Natural killer cell (primary cell): Measurements from ENCODE around the gene STK31. TPM values are rescaled to one million over a fixed set of nuclear protein-coding genes. Genes with fewer than 3 reads are reported as not detected.

Experiments used
- ATAC-seq, 3 donors: fragments of 150-1000 bp in 2 of 3; fragments of 200-7000 bp in 1 of 3; cut with Tn5 transposase; 1 replicate in 1 of 3; 2 replicates in 2 of 3; pipeline ENCODE4 v1.10.0; 2021; ENCODE audit warnings: mild to moderate bottlenecking in 2 of 3, moderate library complexity in 2 of 3
- DNase-seq, 2 donors: peaks; one replicate each; pipeline versions ENCODE4 v3.0.0 to v3.0.0-alpha.2; 2013 to 2021; ENCODE audit warnings: mixed read lengths in 1 of 2
- H3K27ac ChIP-seq: one replicate; pipeline ENCODE4 v1.5.1; 2013; ENCODE audit warnings: mild to moderate bottlenecking, low read length
- H3K27me3 ChIP-seq: one replicate; pipeline ENCODE4 v1.6.1; 2013; ENCODE audit warnings: low read length; ENCODE audit not compliant: control insufficient read depth, insufficient read depth
- H3K36me3 ChIP-seq: one replicate; pipeline ENCODE4 v1.6.1; 2013; ENCODE audit warnings: low read length; ENCODE audit not compliant: control insufficient read depth, insufficient read depth
- H3K4me1 ChIP-seq: one replicate; pipeline ENCODE4 v1.6.1; 2013; ENCODE audit warnings: low read length; ENCODE audit not compliant: control insufficient read depth, insufficient read depth
- H3K4me3 ChIP-seq: one replicate; pipeline ENCODE4 v1.5.1; 2013; ENCODE audit warnings: low read length
- H3K9me3 ChIP-seq: one replicate; pipeline ENCODE4 v1.6.1; 2013; ENCODE audit warnings: low read length; ENCODE audit not compliant: control insufficient read depth, insufficient read depth
- H3K27ac Mint-ChIP-seq, 2 donors: one replicate each; pipeline ENCODE4 v1.8.0; 2022; ENCODE audit warnings: mild to moderate bottlenecking in 2 of 2, mixed read lengths in 2 of 2, moderate library complexity in 1 of 2
- H3K27me3 Mint-ChIP-seq, 2 donors: one replicate each; pipeline ENCODE4 v1.8.0; 2022; ENCODE audit warnings: low read depth in 2 of 2, mixed read lengths in 2 of 2
- H3K36me3 Mint-ChIP-seq: one replicate; pipeline ENCODE4 v1.8.0; 2022; ENCODE audit warnings: mixed read lengths
- H3K4me1 Mint-ChIP-seq, 2 donors: one replicate each; pipeline ENCODE4 v1.8.0; 2022; ENCODE audit warnings: mixed read lengths in 2 of 2
- H3K4me3 Mint-ChIP-seq: one replicate; pipeline ENCODE4 v1.8.0; 2022; ENCODE audit warnings: mild to moderate bottlenecking, moderate library complexity, mixed read lengths
- H3K9me3 Mint-ChIP-seq, 2 donors: one replicate each; pipeline ENCODE4 v1.8.0; 2022; ENCODE audit warnings: mixed read lengths in 2 of 2
- WGBS: methylation state at CpG from one replicate; pipeline ENCODE4 v1.1.7; 2013; ENCODE audit warnings: missing lambda C conversion rate; ENCODE audit not compliant: insufficient coverage; 5-methylcytosine and 5-hydroxymethylcytosine counted together
- intact Hi-C: fragments of 100-400 bp; cut with micrococcal nuclease; formaldehyde crosslinking; loops from one replicate; pipeline ENCODE4 v1.14.2; 2022
- total RNA-seq, 4 donors: library from RNA; stranded (reverse); fragments of 120-200 nt in 1 of 4; gene quantifications; one replicate each; pipeline versions ENCODE4 v1.2.3 to v1.2.4, GENCODE V29; 2013 to 2022
- TF ChIP-seq, protein P1 (sequence below): fragments of 200-600 bp; IDR thresholded peaks from one replicate; pipeline ENCODE4 v1.8.0; 2022; ENCODE audit warnings: antibody characterized with exemption

The STK31 gene
- total RNA-seq, 3 donors from 2014 or later (not counting 1 experiment from before 2014, with no cell fraction given): 0.39 to 1.3 (median 0.94) TPM

DNA sequence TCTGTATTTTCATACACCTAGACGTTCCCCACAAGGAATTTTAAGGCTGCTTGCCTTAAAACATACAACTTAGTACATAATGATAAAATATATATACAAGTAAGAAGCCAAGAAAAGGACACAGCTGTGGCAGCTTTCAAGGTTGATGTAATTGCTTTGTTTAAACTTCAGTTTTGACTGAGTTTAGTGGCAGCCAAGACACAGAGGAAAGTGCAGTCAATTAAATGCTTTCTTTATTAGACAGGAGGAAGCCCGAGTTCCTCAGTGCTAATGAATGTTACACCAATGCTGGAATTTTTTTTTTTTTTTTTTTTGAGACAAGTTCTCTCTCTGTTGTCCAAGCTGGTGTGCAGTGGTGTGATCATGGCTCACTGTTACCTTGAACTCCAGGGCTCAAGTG is 11.2 kb upstream of the STK31 start:
- Histone ChIP-seq H3K36me3 (peaks cover 7% of the 10 kb centered on the region), H3K27ac (no peak overlapping the region), H3K9me3 (no peaks in the 10 kb centered on the region), H3K27me3 (no peaks in the 10 kb centered on the region), H3K4me1 (no peaks in the 10 kb centered on the region), H3K4me3 (no peak overlapping the region)
- intact Hi-C loops: loop anchor here (5.0 to 10.0 kb wide), 3 partner anchors 127 to 968 kb away; no protein-coding TSS in a partner anchor
- H3K9me3 Mint-ChIP-seq: no peaks in the 10 kb centered on the region
- peaks cover 7 to 9% of the 10 kb centered on the region in 2 donors for H3K4me1 Mint-ChIP-seq
- DNase-seq: no peak
- ATAC-seq: no peak
- H3K27ac Mint-ChIP-seq: no peak overlapping the region
- no peak overlapping the region for H3K4me3 Mint-ChIP-seq
- TF ChIP-seq, protein P1, sequence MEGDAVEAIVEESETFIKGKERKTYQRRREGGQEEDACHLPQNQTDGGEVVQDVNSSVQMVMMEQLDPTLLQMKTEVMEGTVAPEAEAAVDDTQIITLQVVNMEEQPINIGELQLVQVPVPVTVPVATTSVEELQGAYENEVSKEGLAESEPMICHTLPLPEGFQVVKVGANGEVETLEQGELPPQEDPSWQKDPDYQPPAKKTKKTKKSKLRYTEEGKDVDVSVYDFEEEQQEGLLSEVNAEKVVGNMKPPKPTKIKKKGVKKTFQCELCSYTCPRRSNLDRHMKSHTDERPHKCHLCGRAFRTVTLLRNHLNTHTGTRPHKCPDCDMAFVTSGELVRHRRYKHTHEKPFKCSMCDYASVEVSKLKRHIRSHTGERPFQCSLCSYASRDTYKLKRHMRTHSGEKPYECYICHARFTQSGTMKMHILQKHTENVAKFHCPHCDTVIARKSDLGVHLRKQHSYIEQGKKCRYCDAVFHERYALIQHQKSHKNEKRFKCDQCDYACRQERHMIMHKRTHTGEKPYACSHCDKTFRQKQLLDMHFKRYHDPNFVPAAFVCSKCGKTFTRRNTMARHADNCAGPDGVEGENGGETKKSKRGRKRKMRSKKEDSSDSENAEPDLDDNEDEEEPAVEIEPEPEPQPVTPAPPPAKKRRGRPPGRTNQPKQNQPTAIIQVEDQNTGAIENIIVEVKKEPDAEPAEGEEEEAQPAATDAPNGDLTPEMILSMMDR: no peak
- H3K27me3 Mint-ChIP-seq: no peaks in the 10 kb centered on the region
- WGBS: 70% methylated on average over 1 of the region's 2 CpGs
- H3K36me3 Mint-ChIP-seq: no peaks in the 10 kb centered on the region

DNA sequence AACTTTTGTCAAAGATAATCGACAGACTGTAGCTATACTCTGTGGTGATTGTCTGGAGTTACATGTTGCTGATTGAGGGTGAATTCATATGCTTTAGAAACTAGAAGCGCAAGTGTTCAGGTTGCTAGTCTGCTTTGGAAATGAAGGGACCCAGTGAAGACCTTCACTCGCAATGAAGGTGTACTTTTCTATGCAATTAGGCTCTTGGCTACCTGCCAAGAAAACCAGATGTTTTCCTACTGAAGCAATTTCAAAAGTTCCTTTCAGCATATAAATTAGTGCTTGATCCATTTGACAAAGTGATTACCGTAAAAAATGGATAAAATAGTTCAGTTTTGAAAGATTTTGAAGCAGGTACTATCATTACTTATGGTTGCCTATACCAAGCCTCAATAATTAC is 10.0 kb upstream of the STK31 start:
- TF ChIP-seq, protein P1: no peak
- H3K9me3 Mint-ChIP-seq: no peaks in the 10 kb centered on the region
- Histone ChIP-seq H3K27me3 (no peaks in the 10 kb centered on the region), H3K27ac (no peak overlapping the region), H3K4me1 (no peaks in the 10 kb centered on the region), H3K4me3 (no peak overlapping the region), H3K36me3 (peaks cover 6% of the 10 kb centered on the region), H3K9me3 (no peaks in the 10 kb centered on the region)
- WGBS: 98% methylated on average over 3 of the region's 4 CpGs
- no peak overlapping the region for H3K4me3 Mint-ChIP-seq
- no peaks in the 10 kb centered on the region for H3K27me3 Mint-ChIP-seq
- intact Hi-C loops: no loop called here
- no peak overlapping the region for H3K27ac Mint-ChIP-seq
- ATAC-seq (no peak), DNase-seq (no peak)
- peaks cover 11% of the 10 kb centered on the region for H3K36me3 Mint-ChIP-seq
- H3K4me1 Mint-ChIP-seq: peaks cover 7 to 9% of the 10 kb centered on the region in 2 donors

DNA sequence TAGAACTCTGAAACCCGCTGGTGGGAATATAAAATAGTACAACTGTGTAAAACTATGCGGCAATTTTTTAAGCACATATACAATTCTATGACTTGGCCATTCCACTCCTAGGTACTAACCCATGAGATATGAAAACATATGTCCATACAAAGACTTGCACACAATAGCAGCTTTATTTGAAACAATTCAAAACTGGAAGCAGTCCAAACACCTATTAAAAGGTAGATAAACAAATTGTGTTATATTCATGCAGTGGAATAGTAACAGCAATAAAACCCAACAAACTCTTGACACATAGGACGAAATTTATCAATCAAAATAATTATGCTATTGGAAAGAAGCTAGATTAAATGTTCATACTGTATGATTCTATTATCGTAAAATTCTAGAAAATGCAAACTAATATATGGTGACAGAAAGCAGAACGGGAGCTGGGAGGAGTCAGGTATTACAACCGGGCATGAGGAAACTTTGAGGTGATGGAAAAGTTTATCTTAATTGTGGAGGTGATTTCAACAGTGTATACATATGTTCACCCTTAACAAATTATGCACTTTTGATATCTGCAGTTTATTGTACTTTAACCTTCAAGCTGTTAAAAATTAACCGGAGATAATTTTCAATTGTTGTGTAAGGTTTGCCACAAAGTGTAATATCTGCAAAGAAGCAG is 803 bp upstream of the STK31 start:
- Mint-ChIP-seq H3K27me3 (peaks cover 0 to 5% of the 10 kb centered on the region in 2 donors), H3K4me1 (peaks cover 0 to 5% of the 10 kb centered on the region in 2 donors), H3K9me3 (peaks cover 2 to 5% of the 10 kb centered on the region in 2 donors), H3K4me3 (no peak overlapping the region), H3K36me3 (peaks cover 20% of the 10 kb centered on the region), H3K27ac (no peak overlapping the region)
- 95% methylated on average over 4 of the region's 7 CpGs for WGBS
- ATAC-seq: no peak
- Histone ChIP-seq H3K9me3 (no peaks in the 10 kb centered on the region), H3K4me1 (no peaks in the 10 kb centered on the region), H3K36me3 (peaks cover 7% of the 10 kb centered on the region), H3K27ac (no peak overlapping the region), H3K4me3 (no peak overlapping the region), H3K27me3 (peaks cover 2% of the 10 kb centered on the region)
- TF ChIP-seq, protein P1: no peak
- no peak for DNase-seq
- intact Hi-C loops: no loop called here
